CMK (cell line): ENCODE results near the gene TTC8.
"Not testable (repeated sequence)": the region's sequence is repeated elsewhere in the genome, so short reads cannot be mapped to it uniquely, and the experiment has no call there.

Experiments used
- DNase-seq: peaks from one replicate; pipeline ENCODE4 v3.0.0-alpha.2; 2010; ENCODE audit warnings: low read depth

TTC8 gene

DNA sequence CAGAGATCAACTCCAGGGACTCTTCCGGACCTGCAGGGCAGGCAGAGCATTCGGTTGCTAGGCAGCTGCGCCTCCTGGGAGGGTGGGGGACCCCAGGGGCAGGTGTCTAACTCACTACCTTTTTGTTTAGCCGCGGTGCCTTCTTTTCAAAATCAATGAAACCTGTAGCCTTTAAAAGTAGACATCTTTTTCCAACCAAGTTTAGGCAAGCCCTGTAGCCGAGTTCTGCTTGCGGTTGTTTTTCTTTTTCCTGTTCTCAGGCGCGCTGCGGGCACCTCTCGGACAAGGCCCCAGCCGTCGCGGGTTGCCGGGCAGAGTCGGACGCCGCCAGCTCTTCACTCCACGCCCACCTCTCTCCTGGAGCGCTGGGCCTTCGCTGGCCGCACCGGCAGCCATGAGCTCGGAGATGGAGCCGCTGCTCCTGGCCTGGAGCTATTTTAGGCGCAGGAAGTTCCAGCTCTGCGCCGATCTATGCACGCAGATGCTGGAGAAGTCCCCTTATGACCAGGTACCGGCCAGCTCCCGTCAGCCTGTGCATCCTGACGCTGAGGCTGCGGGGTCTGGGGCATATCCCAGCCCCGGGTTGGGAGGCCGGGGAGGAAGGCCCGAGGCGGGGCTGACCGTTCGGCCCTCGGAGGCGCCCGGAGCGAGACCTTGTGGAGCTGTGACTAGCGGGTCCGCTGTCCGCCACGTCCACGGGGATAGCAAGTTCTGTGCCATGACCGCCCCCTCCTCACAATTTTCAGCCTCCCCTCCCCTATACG, at the start of gene TTC8:
Gene TTC8 (plus strand): TSS at position 338 of the 764 bp plus-strand sequence. CDS start 57 bp downstream, at position 395.
- DNase-seq = peak; percentile 52

DNA sequence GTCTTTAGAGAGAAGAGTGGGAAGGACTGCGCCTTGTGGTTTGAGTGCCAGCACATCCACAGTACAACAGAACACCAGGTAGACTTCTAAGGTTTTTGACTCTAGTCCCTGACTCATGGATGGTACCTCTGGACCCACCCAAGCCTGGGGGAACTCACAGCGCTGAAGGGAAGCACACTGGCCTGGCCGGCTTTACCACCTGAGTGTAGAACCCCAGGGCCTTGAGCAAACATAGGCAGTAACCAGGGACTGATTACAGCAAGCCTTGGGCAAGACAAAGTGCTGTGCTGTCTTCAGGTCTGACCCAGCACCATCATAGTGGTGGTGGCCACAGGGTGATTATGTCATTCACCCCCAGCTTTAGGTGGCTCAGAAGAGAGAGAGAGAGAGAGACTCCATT, 48.9 kb upstream of the TTC8 start:
- no peak for DNase-seq

GRCh38 chr14:88785911-88786310, 38.5 kb upstream of the TTC8 start:
- no peak for DNase-seq

GRCh38 chr14:88786715-88787114, 37.7 kb upstream of the TTC8 start:
- DNase-seq = no peak

DNA sequence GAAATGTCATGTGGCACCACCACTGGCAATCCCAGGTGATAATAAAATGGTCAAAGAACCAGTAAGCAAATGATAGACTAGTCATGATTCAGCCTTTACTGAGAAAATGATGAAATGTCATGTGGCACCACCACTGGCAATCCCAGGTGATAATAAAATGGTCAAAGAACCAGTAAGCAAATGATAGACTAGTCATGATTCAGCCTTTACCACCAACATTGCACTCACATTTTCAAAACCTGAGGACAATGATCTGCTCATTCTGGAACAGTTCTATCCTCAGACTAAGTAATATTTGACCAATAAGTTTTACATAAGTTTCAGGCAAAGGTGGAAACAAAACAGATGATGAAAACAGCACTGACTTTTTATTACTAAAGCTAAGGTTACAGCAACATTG, 34.9 kb upstream of the TTC8 start:
- not testable (repeated sequence) for DNase-seq

DNA sequence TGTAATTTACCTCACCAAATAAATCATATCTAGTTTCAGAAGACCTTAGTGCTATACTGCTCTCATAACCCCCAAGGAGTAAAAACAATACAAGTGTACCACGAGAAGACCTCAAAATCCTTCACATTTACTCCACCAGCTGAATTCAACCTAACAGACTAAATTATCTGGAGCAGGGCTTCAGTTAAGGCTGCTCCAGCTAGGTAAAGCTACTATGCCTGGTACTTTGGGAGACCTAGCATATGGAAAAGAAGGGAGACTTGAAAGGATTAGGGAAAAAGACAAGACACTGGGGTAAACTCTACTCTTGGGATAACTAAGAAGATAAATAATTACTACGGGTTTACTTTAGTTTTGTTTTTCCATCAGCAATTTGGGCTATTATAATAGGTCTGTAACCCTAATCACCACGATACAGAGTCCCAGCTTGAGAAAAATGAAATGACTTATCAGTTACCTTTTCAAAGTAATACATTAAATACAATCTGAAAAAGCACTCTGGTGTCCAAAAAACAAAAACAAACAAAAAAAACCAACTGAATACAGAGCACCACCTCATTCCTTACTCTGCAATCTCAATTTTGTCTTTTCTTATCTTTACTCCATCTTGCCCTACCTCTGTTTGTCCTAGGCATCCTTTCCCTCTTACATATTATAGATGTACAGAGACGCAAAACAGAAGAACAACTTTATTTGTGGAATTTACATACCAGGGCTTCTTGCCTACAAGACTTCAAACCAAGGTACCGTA, 33.8 kb upstream of the TTC8 start:
- no peak for DNase-seq

GRCh38 chr14:88791252-88791621, 33.2 kb upstream of the TTC8 start:
- no peak for DNase-seq

DNA sequence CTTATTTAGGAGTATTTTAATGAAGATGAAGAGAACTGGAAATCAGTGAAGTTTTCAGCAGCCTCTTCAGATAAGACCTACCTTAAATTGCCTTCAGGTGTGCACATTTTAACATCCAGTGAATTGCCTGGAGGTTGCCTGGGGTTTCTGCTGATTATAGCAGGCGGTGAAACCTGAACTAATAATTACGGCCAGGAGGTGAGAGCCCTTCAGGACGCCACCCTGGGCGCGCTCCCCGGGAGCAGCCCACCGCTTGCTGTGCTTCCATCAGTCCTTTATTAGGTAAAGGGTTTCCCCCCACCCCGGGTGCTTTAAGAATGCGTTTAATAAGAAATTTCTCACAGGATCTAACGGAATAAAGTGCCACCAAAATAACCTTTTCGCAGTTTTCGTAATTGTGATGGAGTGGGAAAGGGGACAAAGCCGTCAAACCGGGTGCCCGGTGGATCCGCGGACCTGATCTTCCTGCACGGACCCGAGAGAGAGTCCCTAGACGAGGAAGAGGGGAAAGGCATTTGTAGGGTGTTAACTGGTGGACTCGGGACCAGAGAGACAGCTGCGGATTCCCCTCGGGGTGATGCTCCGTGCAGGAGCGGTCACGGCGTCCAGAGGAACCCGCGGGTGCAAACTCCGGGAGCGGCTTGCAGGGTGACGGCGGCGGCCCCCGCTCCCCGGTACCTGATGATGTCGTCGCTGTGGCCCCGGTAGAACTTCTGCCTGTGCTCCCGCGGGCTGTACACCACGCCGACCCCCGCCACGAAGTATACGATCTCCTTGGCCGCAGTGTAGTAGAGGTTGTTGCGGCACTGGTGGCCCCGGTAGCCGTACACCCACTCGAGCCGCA, 32.6 kb upstream of the TTC8 start:
- no peak for DNase-seq

GRCh38 chr14:88792473-88793258, 31.8 kb upstream of the TTC8 start, which contains the start of gene EML5:
Gene EML5 (minus strand): TSS chr14:88792953. CDS start chr14:88792503, 450 bp downstream.
- DNase-seq = peak; percentile 12

- DNase-seq = no peak
Observed at GRCh38 chr14:88793259-88793625, 31.2 kb upstream of the TTC8 start.

DNA sequence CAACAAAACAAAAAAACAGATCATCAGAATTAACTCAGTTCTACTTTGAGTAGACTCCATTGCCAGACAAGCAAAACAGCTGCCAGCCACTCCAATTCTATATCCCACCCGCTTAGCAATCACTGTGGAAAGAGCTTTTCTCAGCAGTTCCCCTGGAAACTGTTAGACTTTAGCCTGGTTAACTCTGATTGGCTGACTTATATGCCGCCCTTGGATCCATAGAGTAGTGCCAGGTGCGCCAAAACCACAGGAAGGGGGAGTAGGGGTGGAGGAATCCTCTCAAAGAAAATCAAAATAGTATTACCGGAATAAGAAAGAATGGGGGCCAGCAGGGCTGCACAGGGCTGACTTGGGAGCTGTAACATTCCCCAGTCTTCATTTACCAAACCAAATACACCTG, 26.3 kb upstream of the TTC8 start:
- no peak for DNase-seq

- no peak for DNase-seq
Observed at GRCh38 chr14:88799522-88799921, 24.9 kb upstream of the TTC8 start.

DNA sequence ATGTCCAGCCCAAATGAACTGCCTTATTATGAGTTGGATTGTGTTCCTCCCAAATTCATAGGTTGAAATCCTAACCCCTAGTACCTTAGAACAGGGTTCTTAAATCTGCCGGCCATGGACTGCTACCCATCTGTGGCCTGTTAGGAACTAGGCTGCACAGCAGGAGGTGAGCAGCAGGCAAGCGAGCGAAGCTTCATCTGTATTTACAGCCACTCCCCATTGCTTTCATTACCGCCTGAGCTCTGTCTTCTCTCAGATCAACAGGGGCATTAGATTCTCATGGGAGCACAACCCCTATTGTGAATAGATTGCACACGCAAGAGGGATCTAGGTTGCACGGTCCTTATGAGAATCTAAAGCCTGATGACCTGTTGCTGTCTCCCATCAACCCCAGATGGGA, 21.9 kb upstream of the TTC8 start:
- no peak for DNase-seq

DNA sequence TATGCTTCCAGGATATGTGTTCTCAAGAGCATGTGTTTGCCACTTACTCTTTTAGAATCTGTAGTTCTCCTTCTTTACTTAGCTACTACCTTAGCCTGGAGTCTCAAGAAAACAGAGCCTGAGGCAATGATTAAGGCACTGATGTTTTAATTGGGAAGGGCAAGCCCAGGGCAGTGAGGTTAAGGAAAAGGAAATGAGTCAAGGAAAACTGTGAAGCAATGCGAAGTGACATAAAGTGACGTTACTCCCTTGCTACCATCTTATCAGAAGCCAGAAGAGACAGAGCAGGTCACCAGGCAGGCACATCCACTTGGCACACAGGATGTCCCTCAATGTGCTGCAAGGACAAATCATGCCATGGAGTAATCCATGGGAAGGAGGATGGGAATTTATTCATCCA, 20.4 kb upstream of the TTC8 start:
- no peak for DNase-seq

- no peak for DNase-seq
Observed at GRCh38 chr14:88804477-88804876, 20.0 kb upstream of the TTC8 start.

DNA sequence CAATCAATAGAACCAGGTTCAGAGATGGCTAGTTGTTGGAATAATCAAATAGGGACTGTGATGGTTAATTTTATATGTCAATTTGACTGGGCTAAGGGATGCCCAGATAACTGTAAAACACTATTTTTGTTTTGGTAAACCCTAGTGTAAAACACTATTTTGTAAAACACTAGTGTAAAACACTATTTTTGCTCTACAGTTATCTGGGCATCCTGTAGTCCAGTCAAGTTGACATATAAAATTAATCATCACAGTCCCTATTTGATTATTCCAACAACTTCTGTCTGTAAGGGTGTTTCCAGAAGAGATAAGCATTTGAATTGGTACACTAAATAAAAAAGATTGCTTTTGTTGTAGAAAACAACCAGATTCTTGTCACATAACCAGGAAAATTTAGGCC, 16.1 kb upstream of the TTC8 start:
- DNase-seq = no peak

DNA sequence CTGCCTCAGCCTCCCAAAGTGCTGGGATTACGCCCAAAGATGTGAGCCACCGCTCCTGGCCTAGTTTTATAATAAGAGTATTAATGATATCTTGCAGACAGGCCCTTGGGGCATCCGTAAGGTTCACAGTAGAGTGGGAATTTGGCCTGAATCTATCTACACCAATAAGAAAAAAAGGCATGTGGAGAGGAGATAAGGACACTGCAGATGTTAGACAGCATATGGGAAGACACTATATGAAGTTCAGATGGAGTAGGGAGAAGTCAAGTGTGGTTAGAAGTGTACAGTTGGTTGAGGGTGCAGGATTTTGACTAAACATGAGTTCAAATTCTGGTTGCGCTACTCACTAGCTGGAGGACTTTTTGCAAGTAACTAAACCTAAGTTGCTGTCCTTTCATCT, 8.5 kb upstream of the TTC8 start:
- no peak for DNase-seq

DNA sequence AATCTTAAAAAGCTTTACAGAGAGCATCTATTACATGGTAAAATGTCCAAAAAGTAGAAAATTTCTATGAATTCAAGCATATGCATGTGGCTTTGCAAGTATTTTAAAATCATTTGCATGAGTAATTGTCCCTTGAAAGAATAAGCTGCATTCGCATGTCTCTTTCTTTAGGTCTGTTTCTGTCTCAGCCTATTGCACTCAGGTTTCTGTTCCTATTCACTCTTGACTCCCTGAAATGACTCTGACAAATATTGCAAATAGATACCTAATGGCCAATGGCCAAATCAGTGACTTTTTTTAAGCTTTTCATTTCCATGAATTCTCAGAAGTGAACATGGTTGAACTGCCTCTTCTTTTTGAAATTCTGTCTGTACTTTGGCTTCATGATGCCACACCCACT, 6.4 kb upstream of the TTC8 start:
- DNase-seq = no peak

DNA sequence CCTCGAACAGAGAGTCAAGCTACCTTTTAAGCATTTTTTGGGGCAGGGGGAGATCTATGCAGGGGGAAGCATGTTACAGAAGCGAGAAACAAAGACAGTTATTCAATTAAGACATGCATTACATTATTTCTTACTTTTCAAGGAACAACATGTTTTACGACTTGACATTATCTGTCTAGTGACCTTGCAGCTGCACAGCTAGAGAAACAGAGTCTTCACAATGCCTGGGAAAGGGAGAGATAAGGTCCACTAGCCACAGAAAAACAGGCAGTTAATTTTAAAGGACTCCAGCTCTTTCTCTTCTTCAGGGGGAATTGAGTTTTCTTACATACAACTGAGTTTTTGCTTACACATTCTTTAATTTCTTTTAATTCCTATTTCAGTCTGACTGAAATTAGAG, 4.8 kb upstream of the TTC8 start:
- not testable (repeated sequence) for DNase-seq

GRCh38 chr14:88821378-88821777, 3.1 kb upstream of the TTC8 start:
- DNase-seq = no peak

- no peak for DNase-seq
Observed at GRCh38 chr14:88821888-88822287, 2.6 kb upstream of the TTC8 start.

DNA sequence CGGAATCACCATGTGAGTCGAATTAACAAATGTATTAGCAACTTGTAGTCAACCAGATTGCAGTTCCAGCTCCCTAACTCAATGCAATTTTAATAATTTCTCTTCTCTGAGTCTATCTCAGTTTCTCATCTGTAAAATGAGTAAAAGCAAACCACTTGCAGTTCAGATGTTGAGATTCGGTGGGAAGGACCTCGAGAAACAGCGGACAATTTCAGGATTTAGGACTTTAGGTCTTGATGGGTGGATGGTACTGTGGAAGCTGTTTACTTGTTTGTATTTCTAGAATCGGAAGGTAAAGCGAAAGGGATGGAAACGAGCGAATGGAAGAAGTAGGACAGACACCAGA, 510 bp upstream of the TTC8 start:
- no peak for DNase-seq
